ENCODE data around the gene SEC24D.
"Not testable (repeated sequence)": the region's sequence is repeated elsewhere in the genome, so short reads cannot be mapped to it uniquely, and the experiment has no call there.

- TF ChIP-seq CTCF (IDR thresholded peaks at IDR 0.05); POLR2AphosphoS5 (IDR thresholded peaks at IDR 0.05; ENCODE audit: low read depth, low read length); SIN3A (IDR thresholded peaks at IDR 0.05; ENCODE audit: borderline replicate concordance, insufficient read depth, low read depth, low read length); REST (IDR thresholded peaks at IDR 0.05; ENCODE audit: insufficient read depth in 1 of 2, low read depth in 2 of 2, low read length in 1 of 2); TCF7L2 (IDR thresholded peaks at IDR 0.05; ENCODE audit: low read depth, low read length): not testable (repeated sequence)
Measured at GRCh38 chr4:118782886-118783285, 53.0 kb downstream of the SEC24D start.

All from Panc1 (cell line).